C4-2B (cell line): ENCODE data around the gene DAB2.

ENCODE experiments used
- CTCF ChIP-seq: fragments of 450-650 bp; conservative IDR thresholded peaks from 2 replicates; pipeline ENCODE4 v1.5.1; 2017; ENCODE audit warnings: mild to moderate bottlenecking
- ZFX ChIP-seq: fragments of 450-650 bp; IDR thresholded peaks from 2 replicates; pipeline ENCODE4 v1.6.1; 2017

- TF ChIP-seq CTCF (peak; percentile 51), ZFX (no peak)
These were observed at the start of gene DAB2 for GRCh38 chr5:39424736-39425637.
